ENCODE measurements around the gene WDR36. TPM values are rescaled to one million over a fixed set of nuclear protein-coding genes. Genes with fewer than 3 reads are reported as not detected.

The WDR36 gene
- total and polyA plus RNA-seq, 2 of the 4 experiments (the other 2 are of a cell fraction) = 11.9 to 87.8 TPM

DNA sequence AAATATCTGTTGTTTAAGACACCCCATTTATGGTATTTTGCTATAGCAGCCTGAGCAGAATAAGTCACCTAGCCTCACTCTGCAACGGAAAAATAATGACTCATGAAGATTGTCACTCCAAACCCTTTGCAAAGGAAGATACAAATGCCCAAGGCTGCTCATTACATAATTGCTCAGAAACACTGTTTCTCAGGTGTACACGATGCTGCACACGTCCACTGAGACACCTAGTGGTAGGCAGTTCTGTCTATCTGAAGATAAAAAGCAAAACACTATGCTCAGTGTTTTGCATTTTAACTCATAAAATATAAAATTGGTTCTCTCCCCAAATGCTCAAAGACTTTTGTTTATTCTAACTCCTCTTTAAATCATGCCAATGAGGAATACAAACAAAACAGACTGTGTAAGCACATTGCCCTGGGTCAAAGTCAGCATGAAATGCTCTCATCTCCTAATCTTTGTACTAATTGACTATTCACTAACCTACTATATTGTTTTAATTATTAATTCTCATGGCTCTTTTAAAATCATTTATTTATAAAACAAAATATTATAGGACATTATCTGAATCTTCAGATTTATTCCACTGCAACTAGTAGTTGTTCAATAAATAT is 28.3 kb upstream of the WDR36 start:
- in situ Hi-C loops (cut with MboI; ENCODE audit: low sequenced_read_pairs) = no loop called here
- ChIA-PET CTCF (no interaction called here), POLR2A (ENCODE audit: unreplicated experiment) (no interaction called here)
- Histone ChIP-seq H2AK9ac (replicated peaks; ENCODE audit: low read depth, low read length, poor library complexity) (no peak overlapping the region), H4K20me1 (ENCODE audit: insufficient read depth, low read length) (no peaks in the 10 kb centered on the region), H2BK20ac (ENCODE audit: low read depth, low read length) (no peak overlapping the region), H3K4me3 (ENCODE audit: insufficient read depth, low read depth, low read length) (no peak overlapping the region), H2BK120ac (ENCODE audit: low read depth, low read length) (no peak overlapping the region), H3K36me3 (ENCODE audit: control insufficient read depth, insufficient read depth, low read length) (no peaks in the 10 kb centered on the region), H4K91ac (ENCODE audit: insufficient read depth, low read depth, low read length) (no peak overlapping the region), H3K9me3 (ENCODE audit: control insufficient read depth, insufficient read depth, low read length) (no peaks in the 10 kb centered on the region), H3K4ac (ENCODE audit: low read depth, low read length) (no peak overlapping the region), H4K5ac (ENCODE audit: low read depth, low read length) (no peak overlapping the region), H3K23ac (ENCODE audit: low read depth, low read length) (no peak overlapping the region), H2BK5ac (ENCODE audit: low read depth, low read length, poor library complexity, severe bottlenecking) (no peak overlapping the region), H3K56ac (ENCODE audit: extremely low read depth, insufficient read depth, low read length) (no peak overlapping the region), H2AK5ac (ENCODE audit: low read depth, low read length) (no peak overlapping the region), H3K9me1 (ENCODE audit: insufficient read depth, low read length) (no peaks in the 10 kb centered on the region), H3K4me2 (ENCODE audit: low read depth, low read length) (no peak overlapping the region), H4K8ac (ENCODE audit: low read depth in 2 of 2, low read length in 2 of 2) (no peak overlapping the region), H3K4me1 (ENCODE audit: control insufficient read depth, insufficient read depth, low read length) (no peaks in the 10 kb centered on the region), H3K18ac (ENCODE audit: low read depth, low read length) (no peak overlapping the region), H3K14ac (replicated peaks; ENCODE audit: low read depth, low read length) (no peak overlapping the region), H2AFZ (replicated peaks; ENCODE audit: low read length, poor library complexity) (no peak overlapping the region), H3K27ac (ENCODE audit: insufficient read depth, low read length) (no peak overlapping the region), H3K9ac (ENCODE audit: low read depth, low read length) (no peak overlapping the region), H2BK15ac (ENCODE audit: low read depth, low read length) (no peak overlapping the region), H3K79me1 (ENCODE audit: low read depth in 1 of 2, low read length in 2 of 2) (no peaks in the 10 kb centered on the region), H3K27me3 (ENCODE audit: control insufficient read depth, insufficient read depth, low read length) (no peaks in the 10 kb centered on the region)
- dilution Hi-C loops (cut with HindIII; ENCODE audit: low sequenced_read_pairs, unreplicated experiment) = no loop called here
- ATAC-seq (ENCODE audit: low read depth) (no peak; the same call in 1 of the 2 replicates), DNase-seq (peak; percentile 30)
- intact Hi-C loops (cut with micrococcal nuclease) = no loop called here
- no peak for TF ChIP-seq POLR2A (IDR thresholded peaks at IDR 0.05; ENCODE audit: low read depth, low read length)
- TF ChIP-seq CEBPB (IDR thresholded peaks at IDR 0.05; ENCODE audit: low read depth, low read length) = no peak
- no peak for TF ChIP-seq BHLHE40 (IDR thresholded peaks at IDR 0.05; ENCODE audit: low read depth, low read length)
- TF ChIP-seq RFX5 (IDR thresholded peaks at IDR 0.05; ENCODE audit: low read depth, low read length) = no peak
- TF ChIP-seq, protein P1, sequence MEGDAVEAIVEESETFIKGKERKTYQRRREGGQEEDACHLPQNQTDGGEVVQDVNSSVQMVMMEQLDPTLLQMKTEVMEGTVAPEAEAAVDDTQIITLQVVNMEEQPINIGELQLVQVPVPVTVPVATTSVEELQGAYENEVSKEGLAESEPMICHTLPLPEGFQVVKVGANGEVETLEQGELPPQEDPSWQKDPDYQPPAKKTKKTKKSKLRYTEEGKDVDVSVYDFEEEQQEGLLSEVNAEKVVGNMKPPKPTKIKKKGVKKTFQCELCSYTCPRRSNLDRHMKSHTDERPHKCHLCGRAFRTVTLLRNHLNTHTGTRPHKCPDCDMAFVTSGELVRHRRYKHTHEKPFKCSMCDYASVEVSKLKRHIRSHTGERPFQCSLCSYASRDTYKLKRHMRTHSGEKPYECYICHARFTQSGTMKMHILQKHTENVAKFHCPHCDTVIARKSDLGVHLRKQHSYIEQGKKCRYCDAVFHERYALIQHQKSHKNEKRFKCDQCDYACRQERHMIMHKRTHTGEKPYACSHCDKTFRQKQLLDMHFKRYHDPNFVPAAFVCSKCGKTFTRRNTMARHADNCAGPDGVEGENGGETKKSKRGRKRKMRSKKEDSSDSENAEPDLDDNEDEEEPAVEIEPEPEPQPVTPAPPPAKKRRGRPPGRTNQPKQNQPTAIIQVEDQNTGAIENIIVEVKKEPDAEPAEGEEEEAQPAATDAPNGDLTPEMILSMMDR (conservative IDR thresholded peaks at IDR 0.05; ENCODE audit: low read depth, low read length) = peak; percentile 40
- TF ChIP-seq RCOR1 (IDR thresholded peaks at IDR 0.05; ENCODE audit: insufficient replicate concordance, low read length) = no peak
- no peak for TF ChIP-seq NFE2L2 (IDR thresholded peaks at IDR 0.05; ENCODE audit: low read depth, low read length)
- TF ChIP-seq MAFK (IDR thresholded peaks at IDR 0.05; ENCODE audit: low read depth, low read length) = no peak
- TF ChIP-seq MXI1 (IDR thresholded peaks at IDR 0.05; ENCODE audit: borderline replicate concordance, low read depth, low read length) = no peak
- peak; percentile 35; the same call in 1 of the 2 replicates for TF ChIP-seq RAD21 (IDR thresholded peaks at IDR 0.05; ENCODE audit: low read length)
- no peak for TF ChIP-seq CHD1 (IDR thresholded peaks at IDR 0.05; ENCODE audit: low read depth, low read length)
- no TSS peak for BruUV-seq (replicated peaks)
- no CpG with 5 or more reads among the region's 3 CpGs for WGBS, 2 experiments (ENCODE audit: extremely low coverage in 2 of 2, insufficient read length in 1 of 2)

Measured in IMR-90 (cell line).